HG03064 (cell line): ENCODE results near the gene SPATA17.

ENCODE experiments used
- ATAC-seq: cut with Tn5 transposase; IDR thresholded peaks from one replicate; pipeline ENCODE4 v1.9.1; 2021; ENCODE audit warnings: low read depth; ENCODE audit not compliant: unreplicated experiment

SPATA17 gene

DNA sequence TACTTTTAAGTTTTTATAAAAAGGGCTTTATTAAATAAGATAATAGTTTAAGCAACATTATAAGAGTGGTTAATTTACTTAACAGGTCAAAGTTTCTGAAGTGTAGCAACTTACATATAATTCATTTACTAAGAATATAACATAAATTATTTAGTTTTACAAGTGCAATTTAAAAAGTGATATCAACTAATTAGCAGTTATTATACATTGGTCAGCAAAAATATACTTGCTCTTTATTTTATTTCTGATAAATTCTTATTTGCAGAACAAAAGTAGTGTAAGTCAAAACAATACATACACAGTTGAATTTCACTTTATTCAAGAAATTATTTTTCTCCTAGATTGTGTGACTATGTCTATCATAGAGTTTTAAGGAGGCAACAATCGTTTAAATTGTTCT, 215.6 kb downstream of the SPATA17 start:
- no peak for ATAC-seq

DNA sequence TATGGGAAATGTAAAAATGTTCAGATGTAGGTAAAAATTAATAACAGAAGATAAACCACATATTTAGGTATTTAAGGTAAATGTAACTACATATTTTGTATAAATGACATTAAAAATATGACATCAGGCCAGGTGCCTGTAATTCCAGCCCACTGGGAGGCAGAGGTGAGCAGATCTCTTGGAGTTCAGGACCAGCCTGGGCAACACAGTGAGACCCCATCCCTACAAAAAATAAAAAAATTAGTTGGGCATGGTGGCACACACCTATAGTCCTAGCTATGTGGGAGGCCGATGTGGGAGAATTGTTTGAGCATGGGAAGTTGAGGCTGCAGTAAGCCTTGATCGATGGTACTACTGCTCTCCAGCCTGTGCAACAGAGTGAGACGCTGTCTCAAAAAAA, 216.5 kb downstream of the SPATA17 start:
- no peak for ATAC-seq

- ATAC-seq, result no peak
Measured at GRCh38 chr1:217856342-217857034, 225.3 kb downstream of the SPATA17 start.

GRCh38 chr1:217857061-217857460, 225.9 kb downstream of the SPATA17 start:
- no peak for ATAC-seq

DNA sequence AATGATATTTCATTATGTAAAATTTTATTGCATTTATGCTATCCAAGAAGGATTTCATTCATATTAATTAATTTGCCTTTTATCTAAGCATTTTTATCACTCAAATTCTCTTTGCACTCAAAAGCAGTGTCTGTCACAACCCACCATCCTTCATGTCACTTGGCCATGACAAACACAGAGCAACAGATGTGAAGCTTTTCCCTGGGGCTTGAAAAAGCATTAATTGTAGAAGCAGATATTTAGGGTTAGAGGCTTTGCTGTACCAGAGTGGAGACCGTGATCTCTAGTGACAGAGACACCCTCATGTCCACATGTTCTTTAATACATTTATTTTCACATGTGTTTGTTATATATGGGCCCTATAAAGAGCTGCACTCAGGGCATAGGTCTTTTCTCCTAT, 230.5 kb downstream of the SPATA17 start:
- no peak for ATAC-seq

- ATAC-seq, result no peak
Measured at GRCh38 chr1:217867446-217867995, 236.4 kb downstream of the SPATA17 start.

DNA sequence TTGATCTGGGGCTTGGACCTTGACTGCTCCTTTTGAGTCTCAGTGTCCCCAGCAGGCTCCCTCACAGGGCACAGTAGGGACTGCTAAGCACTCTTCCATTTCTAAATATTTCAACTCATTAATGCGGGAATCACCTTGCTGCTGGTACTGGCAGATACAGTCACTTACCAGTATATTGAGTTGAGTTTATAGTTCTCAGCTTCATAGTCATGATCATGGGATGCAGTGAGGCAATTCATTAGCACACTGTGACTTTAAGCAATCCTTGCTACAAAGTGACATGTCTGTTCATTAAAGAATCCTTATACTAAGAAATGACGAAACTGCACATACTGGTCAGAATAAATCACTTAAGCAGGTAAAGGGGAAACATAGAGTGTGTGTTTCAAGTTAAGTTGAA, 240.8 kb downstream of the SPATA17 start:
- no peak for ATAC-seq

GRCh38 chr1:217875229-217875628, 244.1 kb downstream of the SPATA17 start:
- ATAC-seq, result no peak

- ATAC-seq, result no peak
Measured at GRCh38 chr1:217876401-217876800, 245.3 kb downstream of the SPATA17 start.

GRCh38 chr1:217876896-217877295, 245.8 kb downstream of the SPATA17 start:
- no peak for ATAC-seq

DNA sequence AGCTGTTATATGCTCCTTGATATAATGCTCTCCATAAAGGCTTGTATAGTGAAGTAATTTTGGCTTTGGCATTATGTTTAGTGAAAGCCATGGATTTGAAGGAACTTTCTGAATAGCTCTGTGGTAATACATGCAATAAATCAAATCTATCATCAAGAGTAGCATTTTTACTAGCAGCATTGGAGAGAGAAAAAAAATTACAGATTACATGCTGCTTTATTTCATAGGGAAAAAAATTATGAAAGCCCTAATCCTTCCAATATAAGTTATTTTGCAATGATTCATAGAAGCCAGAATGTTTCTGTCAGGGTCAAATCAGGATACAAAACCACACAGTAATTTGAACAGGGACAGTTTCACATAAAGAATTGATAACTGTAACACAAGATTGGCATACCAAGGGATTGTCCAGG, 250.0 kb downstream of the SPATA17 start:
- no peak for ATAC-seq

DNA sequence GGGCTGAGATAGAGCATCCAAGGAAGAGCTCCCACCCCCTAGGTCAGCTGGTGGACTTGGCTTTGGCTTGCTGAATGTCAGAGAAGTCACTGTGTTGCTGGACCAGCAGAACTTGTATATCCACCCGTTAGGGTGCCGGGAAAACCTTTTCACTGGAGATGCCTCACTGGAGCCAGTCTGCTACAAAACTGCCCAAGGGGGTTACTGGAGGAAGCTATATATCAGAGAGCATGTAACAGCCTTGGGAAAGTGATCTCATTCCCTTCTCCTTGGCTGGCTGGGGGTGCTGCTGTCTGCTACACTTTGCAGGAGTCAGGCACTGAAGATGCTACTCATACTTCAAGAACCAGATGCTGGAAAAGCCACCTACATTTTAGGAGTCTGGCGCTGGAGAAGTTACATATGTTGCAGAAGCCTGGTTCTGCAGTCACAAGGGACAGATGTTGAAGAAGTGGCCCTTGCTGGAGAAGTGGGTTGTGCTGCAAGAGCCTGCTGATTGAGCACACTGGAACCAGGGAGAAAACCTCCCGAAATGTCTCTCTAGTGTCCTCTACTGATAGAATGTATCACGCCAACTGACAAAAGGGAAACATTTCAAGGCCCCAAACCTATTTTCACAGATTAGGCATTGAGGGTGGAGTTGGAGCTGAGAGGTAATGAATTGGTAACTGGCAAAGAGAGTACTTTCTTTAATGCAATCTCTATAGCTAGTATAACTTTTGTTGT, 250.6 kb downstream of the SPATA17 start:
- no peak for ATAC-seq

- ATAC-seq, result no peak
Measured at GRCh38 chr1:217885181-217885580, 254.0 kb downstream of the SPATA17 start.

- no peak for ATAC-seq
Measured at GRCh38 chr1:217888328-217888727, 257.2 kb downstream of the SPATA17 start.

DNA sequence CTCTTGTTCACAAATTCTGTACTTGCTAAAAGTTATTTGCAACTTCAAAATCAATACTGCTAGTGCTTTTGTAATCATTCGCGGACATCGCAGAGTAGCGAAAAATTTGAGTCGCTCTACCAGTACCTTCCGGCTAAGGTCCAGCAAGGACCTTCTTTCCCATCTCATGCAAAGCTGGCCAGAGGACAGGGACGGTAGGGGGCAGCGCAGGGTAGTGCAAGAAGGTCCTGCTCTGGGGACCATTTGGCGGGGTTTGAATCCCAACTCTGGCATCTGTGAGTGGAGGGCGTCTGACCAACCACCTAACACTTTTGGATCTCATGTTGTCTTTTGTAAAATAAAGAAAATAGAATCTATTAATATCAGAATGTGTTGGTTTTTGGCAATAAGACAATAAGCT, 258.3 kb downstream of the SPATA17 start:
- ATAC-seq, result no peak

DNA sequence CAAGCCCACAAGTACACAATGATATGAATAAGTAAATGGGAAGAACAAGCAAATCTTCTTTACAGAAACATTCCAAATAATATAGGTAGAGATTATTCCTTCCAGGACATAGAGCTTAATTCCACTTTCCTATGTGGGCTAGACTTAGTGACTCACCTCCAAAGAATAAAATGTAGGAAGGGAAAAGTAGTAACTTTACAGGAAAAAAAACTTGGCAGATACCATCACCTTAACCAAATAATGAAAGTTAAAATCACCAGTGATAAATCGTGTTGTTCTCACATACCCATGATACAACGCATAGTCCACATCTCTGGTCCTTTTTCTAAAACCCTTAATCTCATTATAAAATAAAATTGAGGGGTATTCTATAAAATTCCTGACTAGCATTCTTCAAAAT, 260.8 kb downstream of the SPATA17 start:
- ATAC-seq, result no peak

DNA sequence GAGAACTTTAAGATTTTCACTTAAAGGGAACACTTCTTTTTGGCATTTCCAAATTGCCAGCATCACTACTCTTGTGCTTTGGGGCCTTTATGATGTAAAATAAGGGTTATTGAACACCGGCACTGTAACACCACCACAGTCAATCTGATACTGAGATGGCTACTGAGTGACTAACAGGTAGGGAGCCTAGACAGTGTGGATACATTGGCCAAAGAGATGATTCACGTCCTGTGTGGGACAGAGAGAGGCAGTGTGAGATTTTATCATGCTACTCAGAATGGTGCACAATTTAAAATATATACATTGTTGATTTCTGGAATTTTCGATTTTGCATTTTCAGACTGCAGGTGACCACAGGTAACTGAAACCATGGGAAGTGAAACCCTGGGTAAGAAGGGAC, 261.6 kb downstream of the SPATA17 start:
- no peak for ATAC-seq

- no peak for ATAC-seq
Measured at GRCh38 chr1:217895841-217896240, 264.7 kb downstream of the SPATA17 start.

DNA sequence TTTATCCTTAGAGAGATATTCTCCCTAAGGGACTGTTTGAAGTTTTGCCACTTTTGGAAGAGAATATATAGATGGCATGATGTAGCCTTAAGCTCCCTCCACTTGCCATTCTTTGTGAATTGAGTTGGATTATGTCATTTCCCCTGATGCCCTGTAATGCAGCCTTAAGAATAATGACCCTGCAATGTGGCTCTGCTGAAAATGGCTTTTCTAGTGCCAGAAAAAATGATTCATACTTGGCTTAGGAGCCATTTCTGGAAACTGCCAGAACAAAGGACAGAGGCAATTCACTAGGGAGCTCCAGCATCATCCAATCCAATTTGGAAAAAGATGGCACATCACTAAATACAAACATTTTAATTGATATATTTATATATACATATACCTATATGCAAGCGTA, 265.3 kb downstream of the SPATA17 start:
- no peak for ATAC-seq

DNA sequence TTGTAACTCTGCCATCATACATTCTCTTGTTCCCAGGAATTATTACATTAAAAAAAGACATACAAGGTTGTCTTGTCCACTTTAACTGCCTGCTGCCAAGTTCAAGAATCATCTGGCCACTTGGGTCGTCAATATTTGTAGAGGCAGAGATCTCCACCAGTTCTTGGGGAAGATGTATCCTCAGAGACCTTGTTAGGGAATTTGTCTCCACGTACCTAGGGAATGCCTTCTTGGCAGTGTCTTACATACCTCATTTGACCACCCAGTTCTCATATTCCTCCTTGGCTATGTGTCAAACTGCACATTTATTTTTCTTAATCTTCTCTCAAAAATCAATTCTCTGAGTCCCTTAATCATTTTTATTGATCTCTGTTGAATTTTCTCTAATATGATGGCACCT, 266.0 kb downstream of the SPATA17 start:
- ATAC-seq, result no peak

DNA sequence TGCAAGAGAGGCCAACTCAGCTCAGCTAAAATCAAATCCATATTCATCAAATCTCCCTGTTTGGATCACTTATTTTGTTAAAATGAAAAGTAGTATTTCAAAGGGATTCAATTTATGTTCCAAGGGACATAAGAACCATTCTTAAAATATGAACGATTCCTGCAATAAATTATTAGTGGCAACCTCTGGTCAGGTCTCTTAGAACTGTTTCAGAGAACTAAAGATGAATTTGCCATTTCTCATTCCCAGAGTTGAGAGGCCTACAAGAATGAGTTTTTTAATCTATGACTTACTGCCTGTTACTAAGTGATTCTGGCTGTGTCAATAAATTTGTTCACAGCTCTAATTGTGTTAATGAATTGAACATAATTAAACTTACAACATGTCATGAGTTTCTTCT, 268.5 kb downstream of the SPATA17 start:
- no peak for ATAC-seq

DNA sequence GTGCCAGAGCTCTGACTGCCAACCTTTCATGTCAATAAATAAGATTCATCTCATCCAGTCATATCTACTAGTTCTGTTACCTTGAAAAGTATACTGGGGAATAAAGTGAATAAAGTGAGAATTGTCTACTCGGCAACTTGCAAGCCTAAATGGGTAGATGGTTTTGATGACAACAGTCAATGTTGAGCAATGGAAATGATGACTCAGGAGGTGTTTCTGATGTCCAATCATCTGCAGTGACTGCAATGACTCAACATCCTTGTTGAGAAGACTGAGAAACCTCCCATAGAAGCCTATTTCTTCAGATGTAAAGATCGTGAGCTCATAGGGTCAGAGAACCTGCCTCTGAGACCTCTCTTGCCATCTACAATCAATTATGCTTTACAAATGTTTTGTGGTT, 276.4 kb downstream of the SPATA17 start:
- ATAC-seq, result no peak
